Adipocyte (in vitro differentiated cells): Measurements from ENCODE around the gene DHX58.
A peak's percentile ranks its signal among the peaks of the same experiment; 100 is the strongest.

Experiments used
- DNase-seq: peaks from one replicate; pipeline ENCODE4 v3.0.0-alpha.2; 2015; ENCODE audit warnings: low read depth
- H3K27me3 ChIP-seq: replicated peaks from 2 replicates; pipeline ENCODE4 v1.7.0; 2013; ENCODE audit warnings: mild to moderate bottlenecking, low read length, moderate library complexity; ENCODE audit not compliant: control insufficient read depth, insufficient read depth
- H3K36me3 ChIP-seq: 2 replicates; pipeline ENCODE4 v1.7.0; 2013; ENCODE audit warnings: low read length, mild to moderate bottlenecking, moderate library complexity; ENCODE audit not compliant: control insufficient read depth, insufficient read depth, severe bottlenecking
- H3K4me1 ChIP-seq: 2 replicates; pipeline ENCODE4 v1.7.0; 2013; ENCODE audit warnings: mild to moderate bottlenecking, low read length, moderate library complexity; ENCODE audit not compliant: control insufficient read depth, insufficient read depth
- H3K4me3 ChIP-seq: 2 replicates; pipeline ENCODE4 v1.7.0; 2013; ENCODE audit warnings: mild to moderate bottlenecking, low read length, moderate library complexity
- H3K9ac ChIP-seq: 2 replicates; pipeline ENCODE4 v1.7.0; 2013; ENCODE audit warnings: mild to moderate bottlenecking, low read length, moderate library complexity
- H3K9me3 ChIP-seq: 2 replicates; pipeline ENCODE4 v1.7.0; 2013; ENCODE audit warnings: mild to moderate bottlenecking, low read length, moderate library complexity; ENCODE audit not compliant: control insufficient read depth

Gene DHX58

GRCh38 chr17:42117397-42118125 is 5.0 kb upstream of the DHX58 start:
- H3K4me1 ChIP-seq = peaks cover 15% of the 10 kb centered on the region
- no peak overlapping the region for H3K4me3 ChIP-seq
- H3K36me3 ChIP-seq = peaks cover 14% of the 10 kb centered on the region
- no peaks in the 10 kb centered on the region for H3K9me3 ChIP-seq
- H3K9ac ChIP-seq = no peak overlapping the region
- DNase-seq = no peak
- no peaks in the 10 kb centered on the region for H3K27me3 ChIP-seq

- peaks cover 14% of the 10 kb centered on the region for H3K36me3 ChIP-seq
Observed at GRCh38 chr17:42116705-42117396, 4.3 kb upstream of the DHX58 start.

GRCh38 chr17:42114118-42114517 is 1.6 kb upstream of the DHX58 start:
- Histone ChIP-seq H3K9me3 (no peaks in the 10 kb centered on the region), H3K36me3 (peaks cover 14% of the 10 kb centered on the region)

More at GRCh38 chr17:42116705-42117396, 4.3 kb upstream of the DHX58 start:
- H3K4me1 ChIP-seq = peaks cover 17% of the 10 kb centered on the region
- H3K9ac ChIP-seq = no peak overlapping the region
- H3K9me3 ChIP-seq = no peaks in the 10 kb centered on the region
- no peak overlapping the region for H3K4me3 ChIP-seq
- no peaks in the 10 kb centered on the region for H3K27me3 ChIP-seq
- peak; percentile 91 for DNase-seq

GRCh38 chr17:42113293-42114069 is 967 bp upstream of the DHX58 start:
- Histone ChIP-seq H3K4me1 (peaks cover 13% of the 10 kb centered on the region), H3K9ac (peak overlapping the region; percentile 88), H3K4me3 (no peak overlapping the region), H3K9me3 (no peaks in the 10 kb centered on the region), H3K36me3 (peaks cover 14% of the 10 kb centered on the region), H3K27me3 (no peaks in the 10 kb centered on the region)
- DNase-seq = no peak

More at GRCh38 chr17:42114118-42114517, 1.6 kb upstream of the DHX58 start:
- DNase-seq = no peak
- H3K4me3 ChIP-seq = no peak overlapping the region
- H3K4me1 ChIP-seq = peaks cover 13% of the 10 kb centered on the region
- no peaks in the 10 kb centered on the region for H3K27me3 ChIP-seq
- H3K9ac ChIP-seq = no peak overlapping the region

- DNase-seq = peak; percentile 33
- Histone ChIP-seq H3K4me3 (peak overlapping the region; percentile 88), H3K27me3 (no peaks in the 10 kb centered on the region), H3K9ac (peak overlapping the region; percentile 88), H3K4me1 (peaks cover 13% of the 10 kb centered on the region), H3K9me3 (no peaks in the 10 kb centered on the region), H3K36me3 (peaks cover 9% of the 10 kb centered on the region)
Observed at GRCh38 chr17:42111871-42112551, 503 bp downstream of the DHX58 start.

- peaks cover 13% of the 10 kb centered on the region for H3K4me1 ChIP-seq
- H3K4me3 ChIP-seq = peak overlapping the region; percentile 88
- peaks cover 6% of the 10 kb centered on the region for H3K36me3 ChIP-seq
- H3K9me3 ChIP-seq = no peaks in the 10 kb centered on the region
- peak overlapping the region; percentile 88 for H3K9ac ChIP-seq
- H3K27me3 ChIP-seq = no peaks in the 10 kb centered on the region
- DNase-seq = no peak
Observed at GRCh38 chr17:42111265-42111636, 1.3 kb downstream of the DHX58 start.

GRCh38 chr17:42110301-42111264 is 1.9 kb downstream of the DHX58 start:
- H3K36me3 ChIP-seq = peaks cover 3% of the 10 kb centered on the region
- peaks cover 13% of the 10 kb centered on the region for H3K4me1 ChIP-seq
- DNase-seq = no peak
- no peaks in the 10 kb centered on the region for H3K27me3 ChIP-seq
- H3K9me3 ChIP-seq = no peaks in the 10 kb centered on the region
- H3K9ac ChIP-seq = no peak overlapping the region
- no peak overlapping the region for H3K4me3 ChIP-seq

- no peaks in the 10 kb centered on the region for H3K36me3 ChIP-seq
- no peak overlapping the region for H3K4me3 ChIP-seq
- no peak for DNase-seq
- H3K9me3 ChIP-seq = no peaks in the 10 kb centered on the region
- no peaks in the 10 kb centered on the region for H3K27me3 ChIP-seq
- H3K9ac ChIP-seq = no peak overlapping the region
- H3K4me1 ChIP-seq = peaks cover 13% of the 10 kb centered on the region
Observed at GRCh38 chr17:42109086-42109485, 3.4 kb downstream of the DHX58 start.

GRCh38 chr17:42107597-42108576 is 4.6 kb downstream of the DHX58 start:
- peak; percentile 35 for DNase-seq
- H3K9ac ChIP-seq = no peak overlapping the region
- peaks cover 11% of the 10 kb centered on the region for H3K4me1 ChIP-seq
- H3K36me3 ChIP-seq = no peaks in the 10 kb centered on the region
- no peak overlapping the region for H3K4me3 ChIP-seq
- H3K9me3 ChIP-seq = no peaks in the 10 kb centered on the region
- no peaks in the 10 kb centered on the region for H3K27me3 ChIP-seq
